A549 (cell line): ENCODE data around the gene SETD3.

Experiments used
- EP300 ChIP-seq, 2 experiments: fragments of >200 bp; sonication (Bioruptor Twin); formaldehyde crosslinking; IDR thresholded peaks; 2 replicates in 1 of 2; 3 replicates in 1 of 2; pipeline ENCODE4 v1.6.1; 2016 to 2017
- TF ChIP-seq, protein P1 (sequence below): fragments of 450-650 bp; IDR thresholded peaks from 2 replicates; pipeline ENCODE4 v1.6.1; 2014; ENCODE audit warnings: antibody characterized with exemption
- TF ChIP-seq, protein P2 (sequence below): fragments of >200 bp; sonication (Bioruptor Twin); formaldehyde crosslinking; IDR thresholded peaks from 3 replicates; pipeline ENCODE4 v1.5.1; 2016

DNA sequence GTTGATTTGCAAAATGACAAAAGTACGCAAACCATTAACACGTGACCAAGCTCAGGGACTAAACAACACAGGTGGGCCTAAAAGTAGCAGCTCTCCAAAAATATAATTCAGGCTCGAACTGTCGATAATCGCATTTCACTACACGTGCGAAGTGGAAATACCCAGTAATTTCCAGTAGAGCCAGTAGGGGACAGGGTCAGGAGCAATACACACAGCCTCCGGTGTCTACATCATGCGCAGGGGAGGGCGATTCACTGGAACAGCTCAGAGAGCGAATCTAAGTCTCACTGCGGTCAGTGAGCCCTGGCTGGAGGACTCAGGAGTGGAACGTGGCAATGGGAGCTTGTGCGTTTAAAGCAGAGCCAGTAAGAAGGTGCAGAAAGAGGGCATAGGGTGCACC is 40.4 kb downstream of the SETD3 start:
- TF ChIP-seq, protein P1, sequence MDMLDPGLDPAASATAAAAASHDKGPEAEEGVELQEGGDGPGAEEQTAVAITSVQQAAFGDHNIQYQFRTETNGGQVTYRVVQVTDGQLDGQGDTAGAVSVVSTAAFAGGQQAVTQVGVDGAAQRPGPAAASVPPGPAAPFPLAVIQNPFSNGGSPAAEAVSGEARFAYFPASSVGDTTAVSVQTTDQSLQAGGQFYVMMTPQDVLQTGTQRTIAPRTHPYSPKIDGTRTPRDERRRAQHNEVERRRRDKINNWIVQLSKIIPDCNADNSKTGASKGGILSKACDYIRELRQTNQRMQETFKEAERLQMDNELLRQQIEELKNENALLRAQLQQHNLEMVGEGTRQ = no peak
- TF ChIP-seq, protein P2, sequence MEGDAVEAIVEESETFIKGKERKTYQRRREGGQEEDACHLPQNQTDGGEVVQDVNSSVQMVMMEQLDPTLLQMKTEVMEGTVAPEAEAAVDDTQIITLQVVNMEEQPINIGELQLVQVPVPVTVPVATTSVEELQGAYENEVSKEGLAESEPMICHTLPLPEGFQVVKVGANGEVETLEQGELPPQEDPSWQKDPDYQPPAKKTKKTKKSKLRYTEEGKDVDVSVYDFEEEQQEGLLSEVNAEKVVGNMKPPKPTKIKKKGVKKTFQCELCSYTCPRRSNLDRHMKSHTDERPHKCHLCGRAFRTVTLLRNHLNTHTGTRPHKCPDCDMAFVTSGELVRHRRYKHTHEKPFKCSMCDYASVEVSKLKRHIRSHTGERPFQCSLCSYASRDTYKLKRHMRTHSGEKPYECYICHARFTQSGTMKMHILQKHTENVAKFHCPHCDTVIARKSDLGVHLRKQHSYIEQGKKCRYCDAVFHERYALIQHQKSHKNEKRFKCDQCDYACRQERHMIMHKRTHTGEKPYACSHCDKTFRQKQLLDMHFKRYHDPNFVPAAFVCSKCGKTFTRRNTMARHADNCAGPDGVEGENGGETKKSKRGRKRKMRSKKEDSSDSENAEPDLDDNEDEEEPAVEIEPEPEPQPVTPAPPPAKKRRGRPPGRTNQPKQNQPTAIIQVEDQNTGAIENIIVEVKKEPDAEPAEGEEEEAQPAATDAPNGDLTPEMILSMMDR = no peak
- TF ChIP-seq EP300 (IDR thresholded peaks at IDR 0.05) = no peak
